HG03575 (cell line): ENCODE measurements around the gene SP2.

Source experiments
- ATAC-seq: cut with Tn5 transposase; IDR thresholded peaks from one replicate; pipeline ENCODE4 v1.9.1; 2021; ENCODE audit not compliant: unreplicated experiment, insufficient number of reproducible peaks, low FRiP score; ENCODE audit errors: extremely low read depth

The SP2 gene

DNA sequence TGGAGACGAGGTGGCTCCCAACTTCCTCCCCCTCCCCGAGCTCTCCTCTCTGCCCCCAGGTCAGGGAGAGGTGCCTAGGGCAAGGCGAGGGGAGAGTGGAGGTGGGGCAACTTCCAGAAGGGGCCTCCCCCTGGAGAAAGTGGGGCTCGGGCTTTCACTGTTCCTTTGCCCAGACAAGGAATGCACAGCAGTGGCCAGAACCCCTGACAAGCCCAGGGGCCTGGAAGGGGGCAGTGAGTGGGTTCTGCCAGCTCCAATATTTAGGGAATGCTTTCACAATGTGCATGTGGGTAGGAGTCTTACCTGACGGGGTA is 11.7 kb upstream of the SP2 start:
- no peak for ATAC-seq

DNA sequence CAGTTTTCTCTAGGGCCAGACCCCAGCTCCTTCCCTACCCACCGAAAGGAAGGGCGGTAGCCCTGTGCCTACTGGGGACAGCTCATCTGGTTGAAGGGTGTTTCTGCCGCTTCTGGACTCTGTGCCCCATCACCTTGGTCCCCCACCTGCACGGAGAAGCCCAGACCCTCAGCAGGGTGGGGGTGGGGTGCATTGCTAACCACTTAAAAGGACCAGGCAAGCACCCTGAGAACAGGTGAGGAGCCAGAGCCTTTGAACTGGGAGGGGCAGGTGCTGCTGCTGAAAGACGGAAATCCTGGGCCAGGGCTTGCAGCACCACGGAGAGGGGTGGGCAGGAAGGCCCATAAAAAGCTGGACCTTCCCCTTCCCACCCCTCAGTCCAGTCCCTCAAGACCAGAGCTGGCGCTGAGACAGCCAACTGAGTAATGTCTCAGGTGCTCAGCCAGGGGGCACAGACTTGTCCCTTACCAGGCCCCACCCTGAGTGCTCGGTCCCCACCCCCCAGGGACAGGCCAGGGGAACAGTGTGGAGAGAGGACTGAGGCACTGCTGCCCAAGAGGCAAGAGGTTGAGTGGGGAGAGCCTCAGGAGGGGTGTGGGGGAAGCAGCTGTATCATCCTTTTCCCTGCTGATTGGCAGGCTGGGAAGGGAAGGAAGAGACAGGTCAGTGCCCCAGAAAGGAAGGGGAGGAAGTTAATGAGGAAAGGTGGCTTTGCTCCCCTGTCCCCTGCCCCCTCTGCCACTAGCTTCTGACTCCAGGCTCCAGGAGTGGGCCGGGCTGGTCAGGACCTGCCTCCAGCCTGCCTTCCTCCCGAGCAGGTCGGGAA is 10.9 kb upstream of the SP2 start:
- no peak for ATAC-seq

DNA sequence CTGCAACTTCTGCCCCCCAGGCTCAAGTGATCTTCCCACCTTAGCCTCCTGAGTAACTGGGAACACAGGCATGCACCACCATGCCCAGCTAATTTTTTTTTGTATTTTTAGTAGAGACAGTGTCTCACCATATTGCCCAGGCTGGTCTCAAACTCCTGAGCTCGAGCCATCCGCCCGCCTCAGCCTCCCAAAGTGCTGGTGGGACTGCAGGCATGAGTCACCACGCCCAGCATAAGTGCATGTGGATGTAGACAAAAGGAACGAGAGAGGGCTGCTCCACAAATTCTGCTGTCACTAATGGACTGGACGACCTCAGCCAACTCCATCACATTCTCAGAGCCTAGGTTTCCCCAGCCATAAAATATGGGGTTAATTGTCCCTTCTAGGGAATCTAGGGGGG is 7.7 kb upstream of the SP2 start:
- ATAC-seq = no peak

DNA sequence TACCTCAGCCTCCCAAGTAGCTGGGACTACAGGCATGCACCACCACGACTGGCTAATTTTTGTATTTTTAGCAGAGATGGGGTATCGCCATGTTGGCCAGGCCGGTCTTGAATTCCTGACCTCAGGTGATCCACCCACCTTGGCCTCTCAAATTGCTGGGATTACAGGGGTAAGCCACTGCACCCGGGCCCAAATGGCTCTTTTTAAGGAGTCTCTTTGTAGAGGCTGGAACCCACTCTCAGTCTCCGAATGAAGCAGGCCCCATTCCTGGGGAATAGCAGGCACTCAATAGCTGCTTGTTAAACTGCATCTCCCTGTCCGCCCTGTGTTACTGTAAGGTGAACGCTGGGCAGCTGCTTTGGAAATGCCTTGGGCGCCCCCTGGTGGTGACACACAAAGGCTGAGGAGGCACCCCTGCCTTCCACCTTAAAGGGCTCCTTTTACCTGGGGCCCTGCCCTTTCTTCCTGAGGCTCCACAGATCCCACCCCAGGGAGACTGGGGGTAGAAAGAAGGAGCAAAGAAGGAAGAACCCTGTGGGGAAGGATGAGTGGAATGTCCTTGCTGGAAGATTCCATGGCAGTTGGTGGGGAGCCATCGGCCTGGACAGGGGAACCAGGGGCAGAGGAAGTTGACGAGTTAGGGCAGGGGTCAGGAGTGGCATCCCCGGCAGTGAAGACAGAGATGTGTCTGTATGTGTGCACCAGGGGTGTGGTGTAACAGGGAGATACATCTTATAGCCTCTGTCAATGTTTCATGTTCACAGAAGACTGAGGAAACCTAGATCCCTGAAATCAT is 6.1 kb upstream of the SP2 start:
- no peak for ATAC-seq

DNA sequence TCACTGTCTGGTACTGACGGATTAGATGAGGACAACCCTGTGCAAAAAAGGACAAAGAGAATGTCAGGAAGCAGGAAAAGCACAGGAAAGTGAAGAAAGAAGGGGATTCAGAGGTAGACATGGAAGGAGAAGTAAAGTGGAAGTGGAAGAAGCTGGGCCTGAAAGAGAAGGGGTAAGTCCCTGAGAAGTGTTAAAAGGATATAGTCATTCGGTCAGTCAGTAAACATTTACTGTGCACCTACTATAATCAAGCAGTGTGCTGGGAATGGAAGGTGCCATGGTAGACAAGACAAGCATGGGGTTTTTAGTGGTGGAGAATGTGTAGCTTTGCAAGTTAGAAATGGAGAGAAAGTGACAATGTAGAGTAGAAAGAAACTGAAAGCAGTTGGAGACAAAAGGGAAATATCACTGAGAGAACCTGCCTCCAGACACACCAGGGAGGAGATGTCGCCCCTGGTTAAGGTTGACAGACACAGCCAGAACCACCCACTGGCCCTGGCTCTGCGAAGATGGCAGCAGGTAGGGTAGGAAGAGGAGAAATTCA is 4.4 kb upstream of the SP2 start:
- ATAC-seq = no peak

DNA sequence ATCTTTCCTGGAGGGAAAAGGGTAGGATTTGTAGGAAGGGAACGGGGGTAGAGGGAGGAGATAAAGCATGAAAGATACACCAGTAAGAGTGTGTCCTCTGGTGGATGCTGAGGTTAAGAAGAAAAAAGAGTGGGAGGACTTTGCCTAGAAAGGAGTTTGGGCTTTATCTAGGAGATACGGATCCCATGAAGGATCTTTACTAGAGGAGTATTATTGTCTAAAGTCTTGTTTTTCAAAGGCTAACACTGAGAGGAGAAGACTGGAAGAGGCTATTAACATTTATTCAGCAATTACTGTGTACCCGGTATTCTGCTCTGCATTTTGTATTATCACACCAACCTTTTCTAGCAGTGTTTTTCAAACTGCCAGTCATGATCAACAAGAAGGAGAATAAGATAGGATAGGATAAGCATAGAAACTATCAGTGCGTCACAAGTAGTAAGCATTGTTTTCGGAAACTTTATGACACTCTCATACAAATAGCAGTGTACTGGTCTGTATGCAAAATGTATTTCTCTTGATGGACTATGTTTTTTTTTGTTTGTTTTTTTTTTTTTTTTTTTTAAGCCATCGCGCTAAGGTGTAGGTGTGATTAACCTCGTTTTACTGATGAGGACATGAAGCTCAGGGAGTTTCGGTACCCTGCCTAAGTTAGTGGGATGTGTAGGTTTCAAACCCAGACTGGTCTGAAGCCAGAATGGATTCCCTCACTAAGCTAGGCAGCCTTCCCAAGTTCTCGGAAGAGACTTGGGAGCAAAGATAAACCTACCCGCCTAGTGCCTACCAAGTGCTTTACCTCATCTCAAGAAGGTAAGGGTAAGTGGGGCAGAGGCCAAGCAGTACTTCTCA is 1.3 kb upstream of the SP2 start:
- ATAC-seq = no peak

DNA sequence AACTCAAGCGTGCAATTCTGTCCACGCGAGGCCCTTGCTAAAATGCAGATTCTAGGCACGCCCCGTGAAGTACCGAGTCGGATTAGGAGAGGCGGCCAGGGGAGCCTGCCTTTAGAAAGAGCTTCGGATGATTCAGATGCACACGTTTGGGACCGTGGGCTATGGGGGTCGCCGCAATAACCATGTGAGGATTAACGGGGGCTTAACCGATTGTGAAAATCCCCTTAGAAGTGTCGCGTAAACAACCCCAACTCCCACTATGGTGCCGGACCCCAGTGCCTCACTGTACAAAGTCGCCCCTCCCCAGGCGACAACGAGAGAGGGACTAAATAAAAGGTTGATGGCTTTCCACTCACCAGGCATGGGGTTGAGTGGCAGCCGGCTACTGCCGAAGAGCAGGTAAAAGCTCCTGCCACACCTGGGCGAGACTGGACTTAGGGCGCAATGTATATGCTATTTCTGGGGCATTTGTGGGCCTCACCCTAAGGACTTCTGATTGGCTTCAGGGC is 635 bp upstream of the SP2 start:
- ATAC-seq = no peak

DNA sequence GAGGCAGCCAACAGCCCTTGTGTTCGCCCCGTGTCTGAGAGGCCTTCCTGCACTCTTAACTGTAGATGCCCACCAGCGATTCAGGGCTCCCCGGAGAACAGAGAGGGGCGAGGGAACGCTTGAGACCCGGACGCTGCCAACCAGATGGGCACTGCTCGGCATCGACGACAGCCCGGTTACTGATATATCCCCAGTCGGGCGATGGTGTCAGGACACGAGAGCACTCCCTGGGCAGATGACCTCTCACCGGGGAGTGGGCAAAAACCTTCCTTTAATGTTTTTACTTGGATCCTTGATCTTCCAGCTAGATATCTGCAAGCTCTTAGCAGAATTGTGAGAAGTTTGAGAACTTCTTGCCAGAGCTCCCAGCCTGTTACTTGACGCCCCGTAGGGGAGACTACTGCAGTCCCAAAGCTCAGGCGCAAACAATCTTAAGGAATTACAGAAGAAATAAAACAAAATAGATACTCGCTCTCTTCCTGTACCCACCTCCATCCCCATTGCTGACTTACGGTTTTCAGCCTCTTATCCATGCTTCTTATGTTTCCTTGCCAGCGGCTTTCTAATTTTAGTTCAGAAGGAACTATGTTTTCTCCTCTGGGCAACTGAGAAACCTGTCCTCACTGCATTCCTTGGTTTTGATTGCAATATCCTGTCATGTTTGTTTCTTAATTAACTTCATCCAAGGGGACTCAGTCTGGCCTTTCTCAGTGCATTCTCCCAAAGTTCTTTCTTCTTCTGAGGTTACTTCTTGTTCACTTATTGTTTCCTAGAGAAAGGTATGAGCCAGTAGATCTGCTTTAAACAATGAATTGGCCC is 845 bp downstream of the SP2 start:
- ATAC-seq = no peak

DNA sequence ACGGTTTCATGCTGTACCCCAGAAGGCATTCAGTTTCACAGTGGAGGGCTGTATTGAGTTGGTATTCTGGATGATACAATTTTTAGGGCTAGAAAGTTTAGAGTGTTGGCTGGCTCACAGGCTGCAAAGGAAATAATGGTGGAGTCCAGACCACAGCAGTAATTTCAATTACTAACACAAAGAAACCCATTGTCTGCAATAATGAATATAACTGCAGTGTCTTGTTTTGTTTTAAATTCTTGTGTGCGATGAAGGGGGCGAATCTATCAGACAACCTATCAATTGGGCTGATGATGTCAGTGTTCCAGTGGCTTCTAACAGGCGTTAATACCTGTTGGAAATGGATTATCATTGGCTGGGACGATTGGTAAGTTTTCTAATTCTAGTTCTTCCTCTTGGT is 1.5 kb downstream of the SP2 start:
- no peak for ATAC-seq

DNA sequence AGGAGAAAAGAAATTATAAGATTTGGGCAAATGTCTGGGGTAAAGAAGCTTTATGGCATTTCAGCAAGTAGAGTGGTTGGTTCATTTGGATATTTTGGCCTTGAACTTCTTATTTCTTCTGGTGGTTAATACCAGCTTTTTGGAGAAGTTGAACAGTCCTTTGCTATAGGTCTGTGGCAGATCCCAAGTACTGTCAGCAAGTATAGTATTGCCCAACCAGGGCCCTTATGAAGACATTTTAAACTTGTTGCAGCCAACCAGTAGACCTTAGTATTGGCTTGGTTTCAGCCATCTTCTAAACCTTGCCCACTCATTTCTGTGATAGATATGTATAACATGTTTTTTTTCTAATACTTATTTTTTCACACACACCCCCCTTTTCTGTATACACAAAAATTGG is 2.2 kb downstream of the SP2 start:
- ATAC-seq = no peak

DNA sequence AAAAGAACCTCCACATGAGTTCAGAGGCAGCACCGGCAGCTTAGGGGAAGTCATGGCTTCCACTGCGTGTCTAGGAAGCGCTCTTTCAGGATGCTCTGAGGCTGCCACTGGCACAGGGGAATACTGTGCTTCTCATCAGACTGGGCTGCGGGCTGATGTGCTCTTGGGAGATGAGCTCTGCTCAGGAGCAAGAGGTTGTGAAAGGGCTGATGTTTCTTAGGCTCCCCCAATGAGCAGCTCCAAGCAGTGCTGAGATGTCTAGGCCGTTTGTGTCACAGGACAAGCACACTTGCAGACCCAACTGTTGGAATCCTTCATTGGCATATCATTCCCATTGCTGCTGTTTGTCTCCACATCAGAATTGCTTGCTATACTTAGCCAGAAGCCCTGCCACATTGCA is 3.6 kb downstream of the SP2 start:
- ATAC-seq = no peak

DNA sequence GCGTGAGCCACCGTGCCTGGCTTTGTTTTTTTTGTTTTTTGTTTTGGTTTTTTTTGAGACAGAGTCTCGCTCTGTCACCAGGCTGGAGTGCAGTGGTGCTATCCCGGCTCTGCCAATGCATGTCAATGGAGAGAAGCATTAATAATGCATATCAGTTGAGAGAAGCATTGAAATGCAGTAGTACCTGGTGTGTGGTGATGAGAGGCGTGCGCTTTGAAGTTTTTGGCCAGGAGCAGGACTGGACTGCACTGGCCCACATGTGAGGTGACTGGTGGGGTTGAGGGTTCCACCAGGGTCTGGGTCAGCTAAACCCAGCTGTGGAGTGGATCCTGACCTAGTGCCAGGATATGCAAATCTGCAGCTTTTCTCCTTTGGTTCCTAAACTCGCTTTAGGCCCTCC is 5.4 kb downstream of the SP2 start:
- no peak for ATAC-seq

DNA sequence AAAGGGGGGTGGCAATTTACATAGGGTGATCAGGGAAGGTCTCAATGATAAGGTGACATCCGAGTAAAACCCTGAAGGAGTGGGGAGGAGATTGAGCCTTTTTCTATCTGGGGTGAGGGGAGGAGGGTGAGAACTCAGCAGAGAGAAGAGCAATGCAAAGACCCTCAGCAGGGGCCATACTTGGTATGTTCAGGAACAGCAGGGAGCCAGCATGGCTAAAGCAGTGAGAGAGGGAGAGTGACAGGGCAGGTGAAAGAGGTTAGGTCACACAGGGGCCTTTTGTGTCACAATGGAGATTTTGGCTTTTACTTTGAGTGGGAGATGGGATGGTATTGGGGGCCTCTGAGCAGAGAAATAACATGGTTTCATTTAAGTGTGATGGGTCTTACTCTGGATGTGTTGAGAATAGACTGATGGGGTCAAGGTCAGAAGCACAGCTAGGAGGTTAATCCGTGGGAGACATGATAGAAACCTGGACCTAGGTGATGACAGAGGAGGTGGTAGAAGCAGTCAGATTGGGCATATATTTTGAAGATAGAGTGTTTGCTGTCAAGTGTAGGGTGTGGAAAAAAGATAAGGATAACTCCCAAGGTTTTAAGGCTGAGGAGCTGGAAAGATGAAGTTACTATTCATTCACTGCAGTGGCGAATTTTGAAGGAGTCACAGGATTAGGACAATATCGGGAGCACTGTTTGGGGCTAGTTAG is 6.2 kb downstream of the SP2 start:
- ATAC-seq = no peak

DNA sequence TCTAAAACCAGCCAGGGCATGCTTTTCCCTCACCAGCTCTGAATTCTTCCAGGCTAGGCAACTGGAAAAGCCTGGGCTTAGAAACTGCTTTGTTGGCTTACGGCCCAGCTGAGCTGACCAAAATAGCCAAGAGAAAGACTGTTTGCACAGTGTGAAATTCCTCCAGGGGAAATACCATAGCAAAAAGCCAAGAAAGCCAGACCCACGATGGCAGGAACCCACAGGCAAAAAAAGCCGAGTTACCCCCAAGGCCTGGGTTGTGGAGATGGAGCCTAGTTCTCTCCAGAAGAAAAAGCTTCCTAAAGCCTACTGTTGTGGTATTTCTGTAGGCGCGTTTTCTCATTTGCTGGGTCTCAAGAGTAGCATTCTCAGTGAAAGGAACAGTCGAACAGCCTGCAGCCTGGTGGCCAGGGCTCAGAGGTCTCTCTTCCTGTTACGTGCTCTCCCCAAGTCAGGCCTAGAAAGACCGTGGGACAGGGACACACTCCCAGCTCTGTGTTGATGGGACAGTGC is 9.2 kb downstream of the SP2 start:
- no peak for ATAC-seq

DNA sequence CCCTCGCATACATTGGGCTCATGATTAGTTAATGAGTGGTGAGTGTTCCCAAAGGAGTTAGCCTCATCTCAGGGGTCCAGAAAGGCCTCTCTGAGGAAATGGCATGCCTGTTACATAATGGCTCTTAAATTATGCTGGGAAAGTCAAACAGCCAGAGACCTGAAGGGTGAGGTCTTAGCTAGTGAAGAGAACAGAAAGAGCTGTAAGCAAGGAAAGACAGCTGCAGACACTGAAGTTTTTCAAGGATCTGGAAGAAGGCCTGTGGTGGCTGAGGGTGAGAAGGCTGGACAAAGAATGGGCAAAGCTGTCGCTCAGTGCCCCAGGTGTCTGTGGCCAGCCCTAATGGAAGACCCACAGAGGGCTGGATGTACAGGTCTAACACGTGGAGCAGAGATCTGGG is 10.4 kb downstream of the SP2 start:
- no peak for ATAC-seq

DNA sequence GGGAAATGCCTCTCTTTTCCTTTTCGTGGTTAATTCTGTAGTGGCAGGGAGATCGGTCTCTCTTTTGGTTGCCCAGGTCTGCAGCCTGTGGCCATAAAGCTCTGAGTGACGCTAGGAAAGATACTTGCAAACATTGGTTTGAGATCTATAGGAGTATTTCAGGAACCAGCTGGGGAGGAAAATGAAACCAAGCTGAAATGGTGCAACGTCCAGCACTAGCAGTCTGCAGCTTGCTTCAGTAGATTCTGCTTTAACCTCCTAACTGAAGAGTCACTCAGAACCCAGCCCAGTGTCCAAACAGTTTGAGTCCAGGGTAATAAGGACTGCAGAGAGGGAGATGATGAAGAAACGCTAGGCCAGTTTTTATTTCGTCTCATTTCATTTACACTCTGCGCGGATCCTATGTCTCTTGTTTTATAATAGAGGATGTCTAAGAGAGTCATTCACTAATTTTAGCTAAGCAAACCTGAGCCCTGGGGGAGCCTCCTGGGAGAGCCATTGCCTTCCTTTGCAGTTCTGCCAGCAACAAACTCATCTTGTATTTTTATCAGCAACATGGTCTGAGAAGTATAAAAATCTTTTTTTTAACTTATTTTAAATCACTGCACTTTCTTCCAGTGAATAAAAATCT is 12.0 kb downstream of the SP2 start:
- ATAC-seq = no peak

DNA sequence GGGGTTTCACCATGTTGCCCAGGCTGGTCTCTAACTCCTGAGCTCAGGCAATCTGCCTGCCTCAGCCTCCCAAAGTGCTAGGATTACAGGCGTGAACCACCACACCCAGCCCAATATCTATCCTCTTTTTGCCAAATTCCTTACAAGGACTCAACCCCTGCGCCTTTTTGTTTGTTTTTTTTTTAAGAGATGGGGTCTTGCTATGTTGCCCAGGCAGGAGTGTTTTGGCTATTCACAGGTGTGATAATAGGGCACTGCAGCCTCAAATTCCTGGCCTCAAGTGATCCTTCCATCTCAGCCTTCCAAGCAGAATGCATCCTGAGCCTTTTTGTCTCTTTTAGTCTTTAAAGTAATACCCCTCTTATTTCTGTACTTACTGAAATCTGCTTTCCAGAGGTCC is 17.0 kb downstream of the SP2 start:
- ATAC-seq = no peak
